ENCODE data around the gene RAB3B.
"Not testable (repeated sequence)": the region's sequence is repeated elsewhere in the genome, so short reads cannot be mapped to it uniquely, and the experiment has no call there.

Gene RAB3B, protein sequence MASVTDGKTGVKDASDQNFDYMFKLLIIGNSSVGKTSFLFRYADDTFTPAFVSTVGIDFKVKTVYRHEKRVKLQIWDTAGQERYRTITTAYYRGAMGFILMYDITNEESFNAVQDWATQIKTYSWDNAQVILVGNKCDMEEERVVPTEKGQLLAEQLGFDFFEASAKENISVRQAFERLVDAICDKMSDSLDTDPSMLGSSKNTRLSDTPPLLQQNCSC

DNA sequence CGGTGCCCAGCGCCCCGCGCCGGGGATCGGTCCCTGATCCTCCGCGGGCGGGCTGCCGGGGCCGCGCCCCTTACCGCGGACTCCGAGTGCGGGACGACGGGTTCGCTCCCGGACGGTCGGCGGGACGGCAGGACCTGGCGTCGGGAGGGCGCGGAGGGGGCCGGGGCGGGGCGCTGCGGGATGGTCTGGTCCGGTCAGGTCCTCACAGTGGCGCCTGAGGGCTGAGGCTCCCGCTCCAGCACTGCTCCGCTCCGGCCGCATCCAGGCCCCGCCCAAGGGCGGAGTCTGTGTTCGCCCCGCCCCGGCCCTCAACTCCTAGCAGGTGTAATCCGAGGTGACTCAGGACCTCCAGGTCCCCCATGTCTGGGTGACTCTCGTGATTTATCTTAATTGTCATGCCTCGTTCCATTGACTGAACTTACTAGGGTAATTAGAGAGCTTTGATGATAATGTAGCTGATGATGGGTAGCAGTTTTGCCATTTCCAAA, at the start of gene RAB3B:
Gene RAB3B, minus strand, starts transcription at position 223 of the 488 bp plus-strand sequence. CDS start 13,583 bp downstream, outside the sequence.
- peak; percentile 87 for DNase-seq

DNA sequence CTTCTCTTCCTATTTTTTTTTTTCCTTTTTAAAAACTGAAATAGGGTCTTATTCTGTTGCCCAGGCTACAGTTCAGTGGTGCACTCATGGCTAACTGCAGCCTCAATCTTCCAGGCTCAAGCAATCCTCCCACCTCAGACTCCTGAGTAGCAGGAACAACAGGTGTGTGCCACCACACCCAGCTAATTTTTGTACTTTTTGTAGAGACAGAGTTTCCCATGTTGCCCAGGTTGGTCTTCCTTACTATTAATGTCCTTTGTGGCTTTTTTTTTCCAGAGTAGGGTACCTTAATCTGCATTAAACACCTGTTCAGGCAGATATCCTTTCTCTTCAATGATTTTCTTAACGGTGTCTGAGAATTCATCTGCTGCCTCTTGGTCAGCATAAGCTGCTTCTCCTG, 47.4 kb upstream of the RAB3B start:
- no peak for DNase-seq

DNA sequence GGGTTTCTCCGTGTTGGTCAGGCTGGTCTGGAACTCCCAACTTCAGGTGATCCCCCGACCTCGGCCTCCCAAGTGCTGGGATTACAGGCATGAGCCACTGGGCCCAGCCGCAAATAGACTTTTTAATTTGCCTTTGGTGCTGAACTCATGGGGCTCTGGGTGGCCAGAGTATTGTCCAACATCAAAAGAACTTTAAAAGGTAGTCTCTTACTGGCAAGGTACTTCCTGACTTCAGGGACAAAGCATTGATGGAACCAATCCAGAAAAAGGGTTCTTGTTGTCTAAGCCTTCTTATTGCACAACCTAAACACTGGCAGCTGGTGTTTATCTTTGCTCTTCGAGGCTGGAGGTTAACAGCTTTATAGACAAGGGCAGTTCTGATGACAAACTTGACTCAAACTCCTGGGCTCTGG, 46.9 kb upstream of the RAB3B start:
- DNase-seq: no peak

DNA sequence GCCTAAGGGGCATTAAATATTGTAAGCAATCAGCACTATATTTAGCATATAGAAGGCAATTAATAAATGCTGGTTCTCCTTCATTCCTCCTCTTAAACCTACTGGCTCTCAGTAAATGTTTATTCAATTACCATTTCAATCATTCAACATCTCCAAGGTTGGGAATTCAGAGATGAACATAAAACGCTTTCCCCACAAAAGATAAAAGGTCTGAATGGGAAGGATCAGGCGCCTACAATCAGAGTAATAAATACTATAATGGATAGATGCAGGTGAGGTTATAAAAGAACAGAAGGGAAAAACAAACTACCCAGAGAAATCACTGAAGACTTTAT, 43.5 kb upstream of the RAB3B start:
- DNase-seq: no peak

DNA sequence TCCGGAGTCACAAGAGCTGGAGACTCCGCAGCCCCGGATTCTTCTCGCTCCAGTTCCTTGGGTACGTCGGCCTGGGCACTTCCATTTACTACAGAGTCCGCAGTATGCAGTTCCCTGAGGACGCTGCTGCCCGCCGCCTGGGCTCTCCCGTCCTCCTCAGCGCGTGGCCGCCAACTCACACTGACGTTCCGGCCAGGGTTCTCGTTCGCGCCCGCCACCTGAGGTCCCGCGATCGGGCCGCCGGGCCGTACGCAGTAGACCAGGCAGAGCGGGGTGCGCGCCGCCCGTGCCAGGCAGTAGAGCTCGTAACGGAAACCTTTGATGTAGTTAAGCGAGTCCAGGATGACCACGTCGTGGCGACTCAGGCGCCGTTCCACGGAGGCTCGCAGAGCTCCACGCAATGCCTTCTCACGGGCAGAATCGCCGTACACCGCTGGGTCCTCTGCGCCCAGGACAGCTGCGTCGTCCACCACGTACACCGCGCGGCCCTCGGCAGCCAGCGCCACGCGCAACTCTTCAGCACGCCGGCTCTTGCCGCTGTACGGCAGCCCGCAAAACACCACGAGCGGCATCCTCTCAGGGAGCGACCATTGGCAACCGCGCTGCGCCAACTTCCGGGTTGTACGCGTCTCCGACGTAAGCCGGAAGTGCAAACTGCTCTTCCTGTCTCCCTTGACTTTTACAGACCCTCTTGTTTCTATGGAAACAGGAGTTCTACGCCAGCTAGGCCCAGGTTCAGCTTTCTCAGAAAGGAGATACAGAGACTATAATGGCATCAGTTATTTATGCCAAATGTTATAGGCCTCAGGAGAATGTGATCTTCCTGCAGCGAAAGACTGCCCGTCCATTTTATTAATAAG, 42.9 kb upstream of the RAB3B start, which contains the start of gene KTI12:
Gene KTI12, minus strand, starts transcription at position 621 of the 860 bp plus-strand sequence. Its CDS starts 49 bp downstream, at position 572.
- peak; percentile 92 for DNase-seq

GRCh38 chr1:52032785-52033131, 42.3 kb upstream of the RAB3B start:
- DNase-seq: peak; percentile 29

DNA sequence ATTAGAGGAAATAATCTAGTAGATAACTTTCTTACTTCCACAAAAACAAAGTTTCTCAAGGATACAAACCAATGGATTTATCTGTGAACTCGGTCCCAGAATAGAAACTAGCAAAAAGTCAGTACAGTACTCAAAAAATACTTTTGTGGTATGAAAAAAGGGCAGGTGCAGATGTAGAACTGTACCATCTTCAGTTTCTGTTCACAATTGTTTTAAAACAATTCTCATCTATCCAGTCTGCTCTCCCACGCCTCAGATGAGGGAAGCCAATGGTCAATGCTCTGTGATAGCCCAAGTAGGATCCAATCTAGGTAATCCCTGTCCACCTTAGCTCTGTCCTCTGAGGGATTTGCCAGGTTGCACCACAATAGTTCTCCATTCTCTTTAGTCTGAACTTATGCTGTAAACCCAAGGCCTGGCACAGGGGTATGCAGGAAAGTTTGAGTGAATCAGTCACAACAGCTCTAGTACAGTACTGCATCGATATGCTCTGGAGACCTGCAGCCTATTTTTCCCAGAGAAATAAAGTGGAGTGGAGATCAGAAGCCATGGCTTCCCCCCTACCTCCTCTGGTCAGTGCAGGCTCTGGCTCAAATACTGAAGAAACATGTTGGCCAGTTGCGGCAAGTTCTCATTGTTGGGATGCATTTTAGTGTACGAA, 41.8 kb upstream of the RAB3B start:
- DNase-seq: no peak

- not testable (repeated sequence) for DNase-seq
Measured at GRCh38 chr1:52028839-52029238, 38.3 kb upstream of the RAB3B start.

- no peak for DNase-seq
Measured at GRCh38 chr1:52028328-52028727, 37.8 kb upstream of the RAB3B start.

- DNase-seq: no peak
Measured at GRCh38 chr1:52026278-52026677, 35.8 kb upstream of the RAB3B start.

DNA sequence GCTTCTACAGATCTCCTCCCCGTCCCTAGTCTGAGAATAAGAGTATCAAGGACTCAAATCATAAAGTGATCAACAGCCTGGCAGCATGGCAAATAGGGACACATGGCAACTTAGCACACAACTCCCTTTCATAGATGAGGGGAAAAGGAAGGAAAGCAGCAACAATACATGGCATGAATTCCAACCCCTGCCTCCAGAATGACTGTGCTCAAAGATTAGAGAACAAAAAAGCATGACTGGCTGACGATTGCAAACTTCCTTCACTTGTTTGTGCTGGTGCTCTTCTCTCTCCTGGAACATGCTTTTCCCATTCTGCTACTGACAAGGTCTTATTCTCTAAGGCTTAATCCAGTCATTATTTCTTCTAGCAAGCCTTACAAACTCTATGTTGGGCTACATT, 31.6 kb upstream of the RAB3B start:
- DNase-seq: no peak

- no peak for DNase-seq
Measured at GRCh38 chr1:52008071-52008809, 17.7 kb upstream of the RAB3B start.

DNA sequence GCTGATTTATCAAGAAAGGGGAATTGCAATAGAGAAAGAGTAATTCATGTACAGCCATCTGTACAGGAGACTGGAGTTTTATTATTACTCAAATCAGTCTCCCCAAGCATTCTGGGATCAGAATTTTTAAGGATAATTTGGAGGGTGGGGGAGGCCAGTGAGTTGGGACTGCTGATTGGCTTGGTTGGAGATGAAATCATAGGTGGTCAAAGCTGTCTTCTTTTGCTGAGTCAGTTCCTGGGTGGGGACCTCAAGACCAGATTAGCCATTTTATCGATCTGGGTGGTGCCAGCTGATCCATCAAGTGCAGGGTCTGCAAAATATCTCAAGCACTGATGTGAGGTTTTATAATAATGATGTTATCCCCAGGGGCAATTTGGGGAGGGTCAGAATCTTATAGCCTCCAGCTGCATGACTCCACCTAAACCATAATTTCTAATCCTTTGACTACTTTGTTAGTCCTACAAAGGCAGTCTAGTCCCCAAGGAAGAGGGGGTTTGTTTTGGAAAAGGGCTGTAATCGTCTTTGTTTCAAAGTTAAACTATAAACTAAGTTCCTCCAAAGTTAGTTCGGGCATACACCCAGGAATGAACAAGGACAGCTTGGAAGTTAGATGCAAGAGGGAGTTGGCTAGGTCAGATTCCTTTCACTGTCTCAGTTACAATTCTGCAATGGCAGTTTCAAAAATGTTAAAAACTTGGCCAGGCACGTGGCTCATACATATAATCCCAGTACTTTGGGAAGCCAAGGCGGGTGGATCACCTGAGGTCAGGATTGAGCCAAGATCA, 16.9 kb upstream of the RAB3B start:
- DNase-seq: no peak

GRCh38 chr1:52006081-52006553, 15.6 kb upstream of the RAB3B start:
- not testable (repeated sequence) for DNase-seq

- not testable (repeated sequence) for DNase-seq
Measured at GRCh38 chr1:52005548-52005947, 15.0 kb upstream of the RAB3B start.

GRCh38 chr1:52003877-52004276, 13.4 kb upstream of the RAB3B start:
- no peak for DNase-seq

DNA sequence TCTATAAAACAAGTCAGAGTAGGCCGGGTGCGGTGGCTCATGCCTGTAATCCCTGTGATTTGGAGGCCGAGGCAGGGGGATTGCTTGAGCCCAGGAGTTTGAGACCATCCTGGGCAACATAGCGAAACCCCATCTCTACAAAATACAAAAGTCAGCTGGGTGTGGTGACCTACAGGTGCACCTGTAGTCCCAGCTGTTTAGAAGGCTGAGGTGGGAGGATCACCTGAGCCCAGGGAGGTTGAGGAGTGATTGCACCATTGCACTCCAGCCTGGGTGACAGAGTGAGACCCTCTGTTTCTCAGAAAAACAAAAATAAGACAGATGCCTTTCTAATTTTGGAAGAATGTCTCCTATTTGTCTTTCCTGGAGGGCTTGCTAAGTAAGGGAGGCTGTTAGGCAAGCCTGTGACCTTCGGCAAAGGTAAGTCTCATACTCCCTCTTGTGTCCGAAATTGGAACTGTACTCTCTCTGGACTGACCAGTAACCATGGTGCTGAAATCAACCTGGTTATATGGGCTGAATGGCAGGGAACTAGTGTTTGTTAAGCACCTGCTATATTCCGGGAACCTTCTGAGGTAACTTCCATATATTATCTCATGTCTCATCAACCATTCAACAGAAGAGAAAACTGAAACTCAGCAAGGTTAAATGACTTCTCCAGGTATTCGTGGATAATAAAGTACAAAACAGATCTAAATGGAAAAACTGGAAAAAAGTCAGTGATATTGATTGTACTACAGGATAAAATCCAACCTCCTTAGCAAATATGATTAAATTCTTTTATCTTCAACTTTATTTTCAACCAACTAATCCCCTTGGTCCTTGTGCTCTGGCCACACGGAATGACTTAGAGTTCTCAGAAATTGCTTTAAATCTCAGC, 11.8 kb upstream of the RAB3B start:
- DNase-seq: peak; percentile 86

DNA sequence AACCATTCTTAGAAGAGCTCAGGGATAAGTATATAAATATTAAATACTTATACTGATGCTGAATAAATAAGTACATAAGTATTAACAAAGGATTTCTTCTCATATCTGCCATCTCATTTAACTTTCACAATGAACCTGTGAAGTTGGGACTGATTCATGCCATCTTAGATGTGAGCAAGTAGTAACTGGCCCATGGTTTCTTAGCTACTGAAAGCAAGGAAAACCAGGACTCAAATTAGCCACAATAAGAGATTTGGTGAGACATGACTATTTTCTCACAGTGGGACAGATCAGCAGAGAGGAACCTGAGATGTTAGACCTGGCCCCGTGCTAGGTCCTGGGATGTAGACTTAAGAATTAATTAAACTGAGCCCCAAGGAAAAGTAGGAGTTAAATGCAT, 8.2 kb upstream of the RAB3B start:
- no peak for DNase-seq

- no peak for DNase-seq
Measured at GRCh38 chr1:51997974-51998382, 7.5 kb upstream of the RAB3B start.

- peak; percentile 61 for DNase-seq
Measured at GRCh38 chr1:51989582-51990477, 670 bp downstream of the RAB3B start.

Data from NCI-H146 (cell line).